Measurements from ENCODE around the gene GARIN5B.
"Not testable (repeated sequence)": the region's sequence is repeated elsewhere in the genome, so short reads cannot be mapped to it uniquely, and the experiment has no call there.

GARIN5B gene

DNA sequence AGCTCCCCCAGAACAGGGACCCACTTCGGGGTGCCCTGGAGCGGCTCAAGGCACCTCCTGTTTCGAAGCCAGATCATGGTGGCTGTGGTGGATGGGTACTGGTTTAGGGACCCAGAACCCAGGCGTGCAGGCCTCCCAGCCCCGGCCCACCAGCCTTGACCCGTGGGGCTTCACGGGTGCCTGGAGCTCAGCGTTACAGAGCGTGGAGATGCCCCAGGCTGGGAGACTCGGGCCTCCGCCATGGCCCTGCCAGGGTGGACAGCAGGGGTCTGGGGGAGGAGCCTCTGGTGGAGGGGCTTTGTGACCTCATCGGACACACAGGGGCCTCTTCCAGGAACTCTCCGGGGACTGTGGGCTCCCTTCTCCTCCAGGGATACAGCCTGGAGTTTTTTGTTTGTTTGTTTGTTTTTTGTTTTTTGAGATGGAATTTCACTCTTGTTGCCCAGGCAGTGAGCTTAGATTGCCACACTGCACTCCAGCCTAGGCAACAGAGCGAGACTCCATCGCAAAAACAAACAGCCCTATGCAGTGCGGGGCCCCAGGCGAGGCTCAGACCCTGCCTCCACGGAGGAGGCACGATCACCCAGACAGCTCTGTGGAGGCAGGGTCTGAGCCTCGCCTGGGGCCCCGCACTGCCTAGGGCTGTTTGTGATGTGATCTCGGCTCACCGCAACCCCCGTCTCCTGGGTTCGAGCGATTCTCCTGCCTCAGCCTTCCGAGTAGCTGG lies at the start of gene GARIN5B:
Gene GARIN5B (minus strand): TSS at position 271 of the 727 bp plus-strand sequence. CDS start 194 bp downstream, at position 77.
- DNase-seq: no peak
- TF ChIP-seq POLR2A (IDR thresholded peaks at IDR 0.05; ENCODE audit: low read length): no peak
- TF ChIP-seq GATA1 (IDR thresholded peaks at IDR 0.05; ENCODE audit: low read depth, low read length): no peak

GRCh38 chr19:55410168-55410567 lies 47.1 kb upstream of the GARIN5B start:
- no peak for TF ChIP-seq POLR2A (IDR thresholded peaks at IDR 0.05; ENCODE audit: low read length)
- TF ChIP-seq GATA1 (IDR thresholded peaks at IDR 0.05; ENCODE audit: low read depth, low read length): no peak
- DNase-seq: no peak

DNA sequence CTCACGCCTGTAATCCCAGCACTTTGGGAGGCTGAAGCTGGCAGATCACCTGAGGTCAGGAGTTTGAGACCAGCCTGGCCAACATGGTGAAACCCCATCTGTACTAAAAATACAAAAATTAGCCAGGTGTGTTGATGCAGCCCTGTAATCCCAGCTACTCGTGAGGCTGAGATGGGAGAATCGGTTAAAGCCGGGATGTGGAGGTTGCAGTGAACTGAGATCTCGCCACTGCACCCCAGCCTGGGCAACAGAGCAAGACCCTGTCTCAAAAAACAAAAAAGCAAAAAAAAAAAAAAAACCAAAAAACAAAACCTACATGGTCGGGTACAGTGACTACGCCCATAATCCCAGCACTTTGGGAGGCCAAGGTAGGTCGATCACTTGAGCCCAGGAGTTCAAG lies 46.1 kb upstream of the GARIN5B start:
- DNase-seq: not testable (repeated sequence)

GRCh38 chr19:55408533-55408872 lies 45.4 kb upstream of the GARIN5B start:
- no peak for DNase-seq
- no peak for TF ChIP-seq POLR2A (IDR thresholded peaks at IDR 0.05; ENCODE audit: low read length)
- TF ChIP-seq GATA1 (IDR thresholded peaks at IDR 0.05; ENCODE audit: low read depth, low read length): no peak

GRCh38 chr19:55407800-55408532 lies 44.9 kb upstream of the GARIN5B start:
- no peak for TF ChIP-seq GATA1 (IDR thresholded peaks at IDR 0.05; ENCODE audit: low read depth, low read length)
- peak; percentile 72 for TF ChIP-seq POLR2A (IDR thresholded peaks at IDR 0.05; ENCODE audit: low read length)
- peak; percentile 98 to 99 for DNase-seq

- peak; percentile 96 for TF ChIP-seq POLR2A (IDR thresholded peaks at IDR 0.05; ENCODE audit: low read length)
- DNase-seq: not testable (repeated sequence)
Observed at GRCh38 chr19:55407550-55407799, 44.4 kb upstream of the GARIN5B start, which contains the start of gene UBE2S. Gene UBE2S (minus strand): TSS chr19:55407788. CDS start chr19:55407589, 199 bp downstream.

GRCh38 chr19:55406826-55407549 lies 43.9 kb upstream of the GARIN5B start:
- peak; percentile 76 to 86 for DNase-seq

GRCh38 chr19:55406091-55406825 lies 43.2 kb upstream of the GARIN5B start:
- DNase-seq: peak in 1 of 2 experiments; percentile 51
- no peak for TF ChIP-seq GATA1 (IDR thresholded peaks at IDR 0.05; ENCODE audit: low read depth, low read length)
- no peak for TF ChIP-seq POLR2A (IDR thresholded peaks at IDR 0.05; ENCODE audit: low read length)

More at GRCh38 chr19:55406826-55407549, 43.9 kb upstream of the GARIN5B start:
- TF ChIP-seq GATA1 (IDR thresholded peaks at IDR 0.05; ENCODE audit: low read depth, low read length) (no peak), POLR2A (IDR thresholded peaks at IDR 0.05; ENCODE audit: low read length) (no peak)

DNA sequence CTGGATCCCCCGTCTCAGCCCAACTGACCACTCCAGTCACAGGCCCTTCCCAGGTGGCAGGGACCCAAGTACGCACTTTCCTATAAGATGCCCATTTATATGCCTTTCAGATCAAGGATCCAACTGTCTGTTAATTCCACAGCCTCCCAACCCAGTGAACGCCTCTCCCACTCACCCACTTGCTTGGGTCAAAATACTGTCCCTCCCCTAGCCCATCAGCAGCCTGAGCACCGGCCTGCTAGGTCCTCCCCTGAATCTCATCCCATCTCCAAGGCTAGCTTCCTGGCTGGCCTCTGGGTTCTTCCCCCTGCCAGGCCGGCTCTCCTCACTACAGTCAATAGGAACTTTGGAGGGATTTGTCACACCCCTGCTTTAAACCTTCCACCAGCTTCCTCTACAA lies 42.6 kb upstream of the GARIN5B start:
- TF ChIP-seq GATA1 (IDR thresholded peaks at IDR 0.05; ENCODE audit: low read depth, low read length) (no peak), POLR2A (IDR thresholded peaks at IDR 0.05; ENCODE audit: low read length) (no peak)
- no peak for DNase-seq

DNA sequence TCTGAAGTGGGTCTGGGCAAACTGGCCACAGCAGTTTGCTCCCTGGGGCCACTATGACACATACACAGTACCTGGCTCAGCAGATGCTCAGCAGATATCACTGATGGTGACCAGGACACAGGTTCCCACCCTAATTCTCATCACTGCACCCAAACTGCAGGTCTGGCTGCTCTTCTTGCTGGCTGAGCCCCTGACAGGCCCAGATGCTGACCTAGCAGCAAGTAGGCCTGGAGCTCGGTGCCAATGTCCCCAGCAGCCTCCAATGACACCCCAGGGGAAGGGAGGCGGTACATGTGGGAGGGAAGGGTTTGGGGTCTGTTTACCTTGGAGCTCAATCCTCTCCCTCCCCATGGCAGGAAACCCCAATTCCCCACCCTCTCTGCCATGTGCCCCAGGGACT lies 39.4 kb upstream of the GARIN5B start:
- TF ChIP-seq POLR2A (IDR thresholded peaks at IDR 0.05; ENCODE audit: low read length) (no peak), GATA1 (IDR thresholded peaks at IDR 0.05; ENCODE audit: low read depth, low read length) (no peak)
- DNase-seq: no peak

- not testable (repeated sequence) for DNase-seq
Observed at GRCh38 chr19:55401390-55401789, 38.3 kb upstream of the GARIN5B start.

- no peak for TF ChIP-seq GATA1 (IDR thresholded peaks at IDR 0.05; ENCODE audit: low read depth, low read length)
- TF ChIP-seq POLR2A (IDR thresholded peaks at IDR 0.05; ENCODE audit: low read length): no peak
- no peak for DNase-seq
Observed at GRCh38 chr19:55400281-55401087, 37.4 kb upstream of the GARIN5B start.

- TF ChIP-seq GATA1 (IDR thresholded peaks at IDR 0.05; ENCODE audit: low read depth, low read length) (no peak), POLR2A (IDR thresholded peaks at IDR 0.05; ENCODE audit: low read length) (no peak)
- no peak for DNase-seq
Observed at GRCh38 chr19:55398200-55398925, 35.3 kb upstream of the GARIN5B start.
